IPS DF 19.7 (cell line): ENCODE measurements around the gene PCBP4.
"Not testable (repeated sequence)": the region's sequence is repeated elsewhere in the genome, so short reads cannot be mapped to it uniquely, and the experiment has no call there.

Experiments
- DNase-seq: peaks from one replicate; pipeline ENCODE4 v3.0.0-alpha.2; 2013; ENCODE audit warnings: low read depth, low spot score

PCBP4 gene

DNA sequence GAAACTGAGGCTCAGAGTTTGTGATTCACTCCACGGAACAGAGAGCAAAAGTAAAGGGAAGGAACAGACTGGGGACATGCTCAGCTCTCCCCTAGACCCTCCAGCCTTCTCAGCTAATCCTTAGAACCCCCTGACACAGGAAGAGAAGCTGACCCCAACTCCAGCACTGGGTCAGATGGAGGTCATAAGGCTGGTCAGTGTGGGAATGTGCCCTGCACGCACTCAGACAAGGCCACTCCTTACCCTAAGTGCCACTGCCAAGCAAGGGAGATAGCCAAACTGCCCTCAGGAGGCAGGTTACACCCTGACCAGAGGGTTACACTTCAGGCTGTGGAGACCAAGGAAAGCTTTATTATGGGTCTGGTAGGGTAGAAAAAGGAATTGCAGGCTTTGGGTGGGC, 27.3 kb upstream of the PCBP4 start:
- no peak for DNase-seq

DNA sequence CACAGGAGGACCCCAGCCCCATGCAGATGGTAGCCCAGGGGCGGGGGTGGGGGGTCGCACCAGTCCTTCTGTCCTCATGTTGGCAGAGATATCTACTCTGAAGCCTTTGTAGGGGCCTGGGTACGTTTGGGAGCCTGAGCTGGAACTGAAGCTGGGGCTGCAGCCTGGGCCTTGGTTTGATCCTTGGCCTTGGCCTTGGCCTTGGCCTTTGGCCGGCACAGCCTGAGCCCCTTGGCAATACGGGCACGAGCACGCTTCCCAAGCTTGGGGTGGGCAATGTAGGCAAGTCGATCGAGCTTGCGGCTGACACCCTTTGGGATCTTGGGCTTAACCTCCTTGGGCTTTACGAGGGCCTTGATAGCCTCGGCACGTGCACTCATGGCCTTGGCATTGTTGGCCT, 26.4 kb upstream of the PCBP4 start:
- not testable (repeated sequence) for DNase-seq

- DNase-seq: no peak
Measured at GRCh38 chr3:51992017-51992682, 24.9 kb upstream of the PCBP4 start.

- DNase-seq: not testable (repeated sequence)
Measured at GRCh38 chr3:51990501-51990971, 23.3 kb upstream of the PCBP4 start.

- no peak for DNase-seq
Measured at GRCh38 chr3:51988286-51989146, 21.3 kb upstream of the PCBP4 start.

DNA sequence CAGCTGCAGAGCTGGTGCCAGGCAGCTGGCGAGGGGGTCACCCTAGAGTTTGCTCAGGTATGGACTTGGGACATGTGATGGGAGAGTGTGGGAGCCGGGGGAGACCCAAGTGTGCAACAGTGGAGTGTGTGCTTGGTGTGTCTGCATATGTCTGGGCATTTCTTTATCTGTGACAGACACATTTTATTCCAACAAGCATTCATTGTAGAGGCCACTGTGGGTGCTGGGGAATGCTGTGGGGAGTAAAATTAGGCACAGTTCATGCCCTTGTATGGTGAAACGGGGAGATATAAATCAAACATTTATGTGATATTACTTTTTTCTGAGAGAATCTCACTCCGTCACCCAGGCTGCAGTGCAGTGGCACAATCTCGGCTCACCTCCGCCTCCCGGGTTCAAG, 20.3 kb upstream of the PCBP4 start:
- no peak for DNase-seq

DNA sequence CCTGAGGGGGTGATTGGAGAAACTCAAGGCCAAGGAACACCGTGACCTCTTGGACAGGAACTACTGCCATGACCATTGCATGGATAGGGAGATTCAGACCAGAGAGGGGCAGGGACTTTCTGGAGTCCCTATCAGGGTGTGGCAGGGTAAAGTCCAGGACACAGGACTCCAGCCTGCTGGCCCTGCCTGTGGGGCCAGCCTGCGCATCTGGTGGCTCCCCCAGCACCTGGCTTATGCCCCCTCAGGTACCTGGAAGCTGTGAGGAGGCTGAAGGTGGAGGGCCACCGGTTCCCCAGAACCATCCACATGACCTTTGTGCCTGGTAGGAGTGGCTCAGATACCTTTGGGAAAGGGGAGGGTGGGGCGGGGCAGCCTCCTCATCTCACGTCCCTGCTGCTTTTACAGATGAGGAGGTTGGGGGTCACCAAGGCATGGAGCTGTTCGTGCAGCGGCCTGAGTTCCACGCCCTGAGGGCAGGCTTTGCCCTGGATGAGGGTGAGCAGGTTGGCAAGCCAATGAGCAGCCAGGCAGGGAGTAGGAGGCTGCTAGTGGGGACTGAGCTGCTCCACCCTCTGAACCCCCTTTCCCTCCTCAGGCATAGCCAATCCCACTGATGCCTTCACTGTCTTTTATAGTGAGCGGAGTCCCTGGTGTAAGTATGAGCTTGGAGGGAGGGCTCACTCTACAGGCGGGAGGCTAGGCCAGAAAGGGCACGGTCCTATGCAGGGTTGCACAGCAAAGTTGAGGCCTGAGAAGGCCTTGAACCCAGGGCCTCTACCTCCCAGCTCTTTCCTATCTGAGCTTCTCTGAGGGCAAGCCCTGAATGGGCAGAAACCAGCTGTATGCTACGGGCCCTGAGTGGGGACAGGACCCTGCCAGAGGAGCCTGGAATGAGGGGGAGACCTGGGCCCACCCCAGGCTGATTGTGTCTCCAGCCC, 19.0 kb upstream of the PCBP4 start:
- DNase-seq: no peak

DNA sequence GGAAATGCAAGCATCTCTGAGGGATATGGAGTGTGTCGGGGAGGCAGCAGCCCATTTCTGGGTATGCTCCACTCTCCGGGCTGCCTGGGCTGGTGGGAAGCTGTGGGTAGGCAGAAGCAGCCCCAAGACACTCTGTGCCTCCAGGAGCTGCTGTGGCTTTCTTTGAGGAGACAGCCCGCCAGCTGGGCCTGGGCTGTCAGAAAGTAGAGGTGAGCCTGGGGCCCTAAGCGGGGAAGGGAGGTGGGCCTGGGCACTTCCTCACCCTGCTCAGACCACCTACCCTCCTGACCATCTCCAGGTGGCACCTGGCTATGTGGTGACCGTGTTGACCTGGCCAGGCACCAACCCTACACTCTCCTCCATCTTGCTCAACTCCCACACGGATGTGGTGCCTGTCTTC, 17.8 kb upstream of the PCBP4 start:
- DNase-seq: no peak

- no peak for DNase-seq
Measured at GRCh38 chr3:51984269-51984647, 17.0 kb upstream of the PCBP4 start.

GRCh38 chr3:51983578-51984268, 16.5 kb upstream of the PCBP4 start:
- DNase-seq: no peak

DNA sequence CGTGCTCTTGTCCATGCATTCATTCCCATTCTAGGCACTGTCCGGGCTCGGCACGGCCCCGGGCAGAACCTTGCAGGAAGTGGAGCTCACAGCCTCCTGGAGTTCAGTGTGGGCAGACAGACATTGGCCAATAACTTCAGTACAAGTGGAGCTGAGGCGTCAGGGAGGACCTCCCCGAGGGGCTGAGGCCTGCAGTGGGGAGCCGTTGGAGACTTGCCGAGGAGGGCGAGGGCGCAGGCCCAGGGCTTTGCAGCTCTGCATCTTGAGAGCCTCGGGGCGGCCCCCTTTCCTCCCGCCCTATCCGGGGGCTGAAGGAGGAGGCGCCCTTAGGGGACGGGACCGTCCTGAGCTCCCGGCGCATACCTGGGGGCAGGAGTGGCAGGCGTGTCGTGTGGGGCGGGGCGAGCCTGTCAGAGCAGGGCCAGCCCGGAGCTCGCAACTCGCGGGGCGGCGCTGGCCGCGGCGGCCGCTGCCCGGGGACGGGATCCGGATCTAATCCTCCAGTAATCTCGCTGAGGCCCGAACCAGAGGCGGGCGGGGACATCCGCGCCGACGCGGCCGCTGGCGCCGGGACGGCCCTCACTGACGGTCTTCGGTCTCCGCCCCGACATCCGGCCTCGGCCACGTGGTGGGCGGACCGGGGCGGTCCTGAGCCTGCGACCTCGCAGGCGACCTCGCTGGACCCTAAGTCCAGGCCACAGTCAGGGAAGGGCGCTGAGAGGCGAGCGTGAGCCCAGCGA, 15.8 kb upstream of the PCBP4 start, which contains the start of gene ACY1:
TSS of gene ACY1 (plus strand) at position 698 of the 740 bp plus-strand sequence. CDS start 530 bp downstream, outside the sequence.
- DNase-seq: no peak

DNA sequence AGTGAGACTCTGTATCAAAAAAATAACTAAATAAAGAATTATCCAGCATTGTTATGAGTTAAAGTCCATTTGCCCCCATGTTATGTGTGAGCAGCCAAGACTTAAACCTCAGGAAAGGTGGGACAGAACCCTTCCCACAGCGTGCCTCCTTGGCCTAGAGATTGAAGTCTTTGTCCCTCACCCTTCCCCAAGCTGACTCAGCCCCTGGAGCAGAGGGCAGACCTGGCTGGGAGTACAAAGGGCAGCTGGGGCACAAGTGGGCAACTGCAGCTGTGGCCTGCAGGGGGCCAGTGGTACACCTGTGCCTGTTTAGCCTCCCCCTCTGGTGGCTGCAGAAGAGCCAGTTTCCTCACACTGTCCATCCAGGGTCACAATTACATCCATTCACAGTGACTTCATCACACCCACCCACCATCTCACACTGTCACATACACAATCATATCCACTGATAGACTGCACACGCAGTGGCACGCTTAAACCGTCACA, 15.1 kb upstream of the PCBP4 start:
- no peak for DNase-seq

DNA sequence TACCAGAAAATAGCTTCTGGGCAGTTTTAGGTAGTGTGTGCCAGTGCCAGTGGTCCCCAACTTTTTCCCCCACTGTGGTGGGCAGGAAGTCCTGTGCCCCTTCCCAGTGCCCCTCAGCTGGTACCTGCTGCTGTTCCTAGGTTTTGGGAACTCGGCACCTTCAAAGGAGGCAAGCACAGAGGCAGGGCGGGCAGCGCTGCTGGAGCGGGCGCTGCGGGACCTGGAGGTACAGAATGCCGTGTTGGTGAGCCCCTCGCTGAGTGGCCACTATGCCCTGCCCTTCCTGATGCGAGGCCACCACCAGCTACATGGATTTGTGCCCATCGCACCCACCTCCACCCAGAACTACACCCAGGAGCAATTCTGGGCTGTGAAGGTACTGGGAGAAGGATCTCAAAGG, 13.0 kb upstream of the PCBP4 start:
- DNase-seq: no peak

GRCh38 chr3:51978143-51978502, 10.9 kb upstream of the PCBP4 start:
- no peak for DNase-seq

- DNase-seq: no peak
Measured at GRCh38 chr3:51977446-51978142, 10.3 kb upstream of the PCBP4 start.

DNA sequence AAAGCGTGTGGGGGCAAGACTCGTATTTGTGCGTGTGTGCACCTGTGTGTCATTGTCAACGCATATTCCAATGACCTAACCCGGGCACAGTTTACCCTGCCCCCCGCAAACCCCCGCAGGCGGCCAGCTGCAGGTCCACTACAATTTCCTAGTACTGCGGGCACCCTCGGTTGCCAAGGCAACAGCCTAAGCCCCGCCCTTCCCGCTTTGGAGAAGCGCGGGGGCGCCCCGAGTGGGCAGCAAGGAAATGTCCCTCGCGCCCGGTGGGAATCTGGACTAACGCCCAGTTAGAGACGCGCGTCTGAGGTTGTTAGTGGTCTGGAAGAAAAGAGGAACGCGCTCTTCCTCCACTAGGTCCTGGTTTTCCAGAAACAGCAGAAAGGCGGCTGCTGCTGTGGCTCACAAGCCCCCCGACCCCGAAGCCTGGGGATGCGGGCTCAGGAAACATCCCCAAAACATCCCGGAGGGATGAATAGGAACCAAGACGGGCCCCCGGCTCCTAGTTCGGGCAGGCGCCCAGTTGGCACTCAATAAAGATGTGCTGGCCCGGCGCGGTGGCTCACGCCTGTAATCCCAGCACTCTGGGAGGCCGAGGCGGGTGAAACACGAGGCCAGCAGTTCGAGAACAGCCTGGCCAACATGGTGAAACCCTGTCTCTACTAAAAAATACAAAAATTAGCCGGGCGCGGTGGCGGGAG, 8.7 kb upstream of the PCBP4 start:
- no peak for DNase-seq

- DNase-seq: no peak
Measured at GRCh38 chr3:51974963-51975851, 8.0 kb upstream of the PCBP4 start, which contains the start of gene ABHD14A. Gene ABHD14A (plus strand): TSS chr3:51975064. CDS start chr3:51975136, 72 bp downstream.
